Measurements from ENCODE around the gene EMC6. TPM values are rescaled to one million over a fixed set of nuclear protein-coding genes. Genes with fewer than 3 reads are reported as not detected.
"Not testable (repeated sequence)": the region's sequence is repeated elsewhere in the genome, so short reads cannot be mapped to it uniquely, and the experiment has no call there.

EMC6 gene
- total RNA-seq, 1 donor from 2014 or later = 8.1 TPM

DNA sequence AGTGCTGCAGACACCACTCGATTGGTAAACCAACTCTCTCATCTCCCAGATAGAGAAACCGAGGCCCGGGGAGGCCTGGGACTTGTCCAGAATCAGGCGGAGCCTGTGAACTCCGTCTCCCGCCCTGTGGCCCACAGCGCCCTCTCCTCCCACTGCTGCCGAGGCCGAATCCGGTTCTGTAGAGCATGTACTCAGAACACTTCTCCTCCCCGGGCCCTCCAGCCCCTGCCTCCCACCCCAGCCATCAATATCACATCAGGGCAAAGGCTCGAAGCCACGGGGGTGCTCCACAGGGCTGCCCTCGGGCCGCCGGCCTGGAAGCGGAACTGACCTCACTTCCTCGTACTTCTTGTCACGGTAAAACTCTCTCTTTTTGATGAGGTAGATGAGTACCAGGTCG is 13.0 kb downstream of the EMC6 start:
- no peak for DNase-seq

DNA sequence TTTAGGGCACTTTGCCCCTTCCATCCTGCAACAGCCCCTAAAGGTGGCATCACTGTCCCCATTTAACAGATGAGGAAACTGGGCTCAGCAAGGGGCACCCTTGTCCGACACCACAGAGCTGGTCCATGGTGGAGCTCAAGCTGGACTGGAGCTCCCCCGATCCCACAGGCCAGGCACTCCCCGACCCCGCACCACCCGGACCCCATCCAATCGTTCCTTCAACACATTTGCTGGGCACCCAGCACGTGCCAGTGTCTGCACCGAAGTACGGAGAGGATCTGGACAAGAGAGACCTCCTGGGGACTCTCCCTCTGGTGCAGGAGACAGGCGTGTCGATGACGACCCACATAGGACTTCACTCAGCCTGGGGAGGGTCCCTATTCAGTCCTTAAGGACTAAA is 13.4 kb downstream of the EMC6 start:
- no peak for DNase-seq

DNA sequence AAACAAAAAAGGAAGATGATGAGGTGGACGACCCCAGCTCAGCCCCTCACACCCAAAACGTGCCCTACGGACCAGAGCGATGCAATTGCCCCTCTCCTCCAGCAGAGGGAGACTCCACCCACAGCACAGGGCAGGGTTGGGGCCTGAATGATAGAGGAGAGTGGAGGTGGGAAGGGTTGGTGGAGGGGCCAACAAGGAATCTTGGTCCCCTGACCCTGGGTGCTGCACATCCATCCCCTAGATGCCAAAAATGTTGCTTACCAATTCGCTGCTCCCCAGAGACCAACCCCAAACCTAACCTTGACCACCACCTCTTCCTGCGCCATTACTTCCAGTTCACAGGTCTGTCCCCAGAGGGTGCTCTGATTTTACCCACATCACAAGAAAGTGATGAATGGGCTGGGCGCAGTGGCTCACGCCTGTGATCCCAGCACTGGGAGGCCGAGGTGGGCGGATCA is 14.5 kb downstream of the EMC6 start:
- DNase-seq = no peak

DNA sequence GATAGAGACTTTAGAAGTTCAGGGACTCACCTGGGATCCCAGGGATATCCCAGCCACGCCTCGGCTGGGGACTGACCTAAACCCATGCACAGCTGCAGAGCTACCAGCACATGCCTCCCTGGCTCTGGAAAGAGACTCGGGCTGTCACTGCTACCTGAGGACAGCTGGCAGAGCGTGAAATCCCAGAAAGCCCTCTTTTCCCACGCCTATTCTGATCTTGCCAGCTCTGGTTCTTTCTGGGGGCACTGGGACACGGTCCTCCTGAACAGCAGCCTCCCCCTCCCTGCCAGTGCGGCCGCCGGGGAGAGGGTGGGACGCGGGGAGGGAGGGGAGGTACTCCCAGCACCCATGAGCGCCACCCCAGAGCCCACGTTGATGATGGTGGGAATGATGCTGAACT is 16.6 kb downstream of the EMC6 start:
- DNase-seq = no peak

DNA sequence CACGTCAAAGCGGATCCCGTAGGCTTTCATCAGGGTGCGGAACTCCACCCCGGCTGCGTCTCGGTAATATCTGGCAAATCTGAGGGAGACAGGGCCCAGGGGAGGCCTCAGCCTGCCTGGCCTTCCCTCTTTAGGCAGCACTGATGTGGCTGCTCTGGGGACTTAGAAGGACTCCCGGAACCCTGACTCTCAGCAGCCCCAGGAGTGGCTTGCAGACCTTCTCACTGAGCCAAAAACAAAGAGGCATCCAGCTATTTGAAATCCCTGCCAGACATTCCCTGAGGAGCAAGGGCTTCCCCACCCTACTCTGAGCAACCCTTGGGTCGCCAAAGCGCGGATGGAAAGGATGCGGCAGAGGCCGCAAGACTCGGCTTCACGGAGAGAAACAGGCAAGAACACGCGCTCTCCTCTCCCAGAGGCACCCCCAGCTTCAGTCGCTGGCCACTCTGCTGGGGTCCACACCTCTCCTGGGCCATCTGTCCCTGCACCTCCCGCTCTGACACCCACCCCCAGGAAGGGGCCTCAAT is 19.5 kb downstream of the EMC6 start:
- DNase-seq = no peak

DNA sequence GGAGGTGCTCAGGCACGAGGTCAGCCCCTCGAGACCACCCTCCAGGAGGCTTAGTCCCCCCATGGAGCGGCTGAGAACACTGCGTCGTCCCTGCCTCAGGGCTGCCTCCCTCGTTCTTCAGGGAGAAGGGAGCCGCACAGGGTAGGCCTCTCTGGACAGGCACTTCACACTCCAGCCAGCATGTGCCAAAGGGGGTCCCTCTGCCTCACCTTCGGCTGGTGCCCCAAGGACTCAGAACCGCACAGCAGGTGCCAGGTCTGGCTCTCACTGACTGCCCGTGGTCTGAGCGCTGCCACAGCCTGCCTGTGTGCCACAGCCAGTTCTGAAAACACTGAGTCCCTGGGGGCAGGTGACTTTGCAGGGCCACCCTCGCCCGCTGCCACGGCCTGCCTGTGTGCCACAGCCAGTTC is 20.2 kb downstream of the EMC6 start:
- no peak for DNase-seq

DNA sequence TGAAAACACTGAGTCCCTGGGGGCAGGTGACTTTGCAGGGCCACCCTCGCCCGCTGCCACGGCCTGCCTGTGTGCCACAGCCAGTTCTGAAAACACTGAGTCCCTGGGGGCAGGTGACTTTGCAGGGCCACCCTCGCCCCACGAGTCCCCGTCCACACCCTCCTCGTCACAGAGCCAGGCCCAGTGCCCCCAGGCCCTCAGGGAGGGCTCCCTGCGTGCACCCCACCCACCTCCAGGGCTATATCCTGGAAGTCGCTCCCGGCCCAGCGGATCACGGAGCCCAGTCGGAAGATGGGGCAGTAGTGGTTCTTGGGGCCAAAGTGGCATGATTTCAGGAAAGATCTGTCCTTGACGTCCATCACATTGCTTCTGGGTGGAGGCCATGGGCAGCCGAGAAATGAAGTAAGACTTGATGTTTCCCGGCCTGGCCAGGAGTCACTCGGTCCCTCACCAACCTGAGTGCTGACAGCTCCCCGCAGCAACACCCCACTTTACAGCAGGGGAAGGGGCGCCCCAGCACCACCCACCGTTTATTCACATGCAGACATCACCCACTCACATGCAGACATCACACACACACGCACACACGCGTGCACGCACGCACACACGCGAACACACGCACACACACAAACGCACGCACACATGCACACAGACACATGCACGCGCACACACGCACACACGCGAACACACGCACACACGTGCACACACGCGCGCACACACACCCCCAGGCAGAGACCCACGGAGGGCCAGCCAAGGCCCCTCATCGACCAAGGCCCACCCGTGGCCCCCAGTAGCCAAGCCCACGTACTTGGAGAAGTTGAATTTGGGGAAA is 20.9 kb downstream of the EMC6 start:
- no peak for DNase-seq

DNA sequence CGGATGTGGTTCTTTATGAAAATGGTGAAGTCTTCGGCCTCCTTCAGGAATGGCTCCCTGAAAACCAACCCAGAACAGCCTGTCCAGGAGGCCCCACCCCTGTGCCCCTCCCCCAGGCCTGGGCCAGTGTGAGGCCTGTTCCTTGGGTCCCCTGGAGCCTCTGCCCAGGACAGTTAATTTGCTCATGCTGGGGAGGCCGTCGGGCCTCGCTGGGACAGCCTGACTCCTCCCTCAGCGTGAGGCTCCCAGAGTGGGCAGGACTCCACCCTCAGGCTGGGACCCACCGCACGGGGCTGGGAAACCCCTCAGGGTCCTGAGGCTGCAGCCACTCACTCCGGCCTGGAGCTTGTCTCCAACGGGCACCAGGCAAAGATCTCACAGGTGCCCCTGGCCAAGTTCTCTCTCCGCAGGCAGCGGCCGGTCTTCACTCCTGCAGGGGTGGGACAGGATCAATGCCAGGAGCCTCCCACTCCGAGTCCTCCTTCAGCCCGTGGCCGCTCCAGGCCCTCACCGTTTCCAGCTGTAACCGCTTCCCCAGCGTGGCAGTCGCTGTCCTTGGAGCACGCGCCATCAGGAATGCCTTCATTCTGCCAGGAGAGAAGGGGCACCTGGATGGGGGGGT is 21.6 kb downstream of the EMC6 start:
- no peak for DNase-seq

DNA sequence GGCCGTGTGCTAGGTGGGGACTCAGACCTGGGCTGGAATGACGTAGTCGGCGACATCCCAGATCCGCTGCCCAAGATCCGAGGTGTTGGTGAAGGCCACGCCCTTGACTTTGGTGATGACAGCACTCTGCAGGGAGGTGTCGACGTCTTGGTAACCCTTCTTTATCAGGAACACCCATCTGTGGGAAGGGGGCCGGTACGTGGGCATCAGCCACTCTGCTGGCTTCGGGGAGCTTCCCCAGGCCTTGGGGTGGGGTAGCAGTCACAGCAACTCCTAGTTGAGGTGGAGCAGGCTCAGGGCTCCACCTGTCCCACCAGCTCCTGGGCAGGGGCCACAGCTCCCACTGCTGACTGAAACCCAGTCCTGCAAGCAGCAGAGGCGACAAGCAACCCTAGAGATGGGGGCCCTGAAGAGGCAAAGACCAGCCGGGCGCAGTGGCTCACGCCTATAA is 23.0 kb downstream of the EMC6 start:
- DNase-seq = no peak

DNA sequence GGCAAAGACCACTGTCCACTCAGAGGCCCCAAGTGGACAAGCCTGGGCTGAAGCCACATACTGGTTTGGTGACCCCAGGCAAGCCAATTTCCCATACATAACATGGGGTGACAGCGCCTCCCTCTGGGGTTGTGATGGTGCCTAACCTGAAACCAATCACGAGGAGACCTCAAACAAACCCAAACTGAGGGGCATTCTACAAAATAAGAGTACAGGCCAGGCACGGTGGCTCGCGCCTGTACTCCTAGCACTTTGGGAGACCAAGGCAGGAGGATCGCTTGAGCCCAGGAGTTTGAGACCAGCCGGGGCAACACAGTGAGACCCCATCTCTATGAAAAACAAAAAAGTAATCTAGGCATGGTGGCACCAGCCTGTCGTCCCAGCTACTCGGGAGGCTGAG is 23.7 kb downstream of the EMC6 start:
- no peak for DNase-seq

DNA sequence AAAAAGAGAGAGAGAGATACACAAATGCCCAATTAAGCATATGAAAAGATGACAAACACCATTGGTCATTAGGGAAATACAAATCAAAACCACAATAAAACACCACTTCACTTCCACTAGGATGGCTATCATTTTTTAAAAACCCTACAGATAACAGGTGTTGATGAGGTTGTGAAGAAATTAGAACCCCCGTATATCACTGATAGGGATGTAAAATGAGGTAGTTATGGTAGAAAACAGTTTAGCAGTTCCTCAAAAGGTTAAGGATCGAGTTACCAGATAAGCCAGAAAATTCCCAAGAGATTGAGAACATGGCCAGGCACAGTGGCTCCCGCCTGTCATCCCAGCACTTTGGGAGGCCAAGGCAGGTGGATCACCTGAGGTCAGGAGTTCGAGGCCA is 24.5 kb downstream of the EMC6 start:
- no peak for DNase-seq

DNA sequence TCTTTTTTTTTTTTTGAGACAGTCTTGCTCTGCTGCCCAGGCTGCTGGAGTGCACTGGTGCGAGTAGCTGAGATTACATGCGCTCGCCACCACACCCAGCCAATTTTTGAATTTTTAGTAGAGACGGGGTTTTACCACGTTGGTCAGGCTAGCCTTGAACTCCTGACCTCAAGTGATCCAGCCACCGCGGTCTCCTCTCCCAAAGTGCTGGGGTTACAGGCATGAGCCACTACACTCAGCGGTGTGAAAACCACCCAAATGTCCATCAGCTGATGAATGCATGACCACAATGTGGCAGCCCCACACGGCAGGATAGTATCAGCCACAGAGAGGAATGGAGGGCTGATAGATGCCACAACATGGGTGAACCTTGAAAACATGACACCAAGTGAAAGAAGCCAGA is 25.2 kb downstream of the EMC6 start:
- DNase-seq = no peak

DNA sequence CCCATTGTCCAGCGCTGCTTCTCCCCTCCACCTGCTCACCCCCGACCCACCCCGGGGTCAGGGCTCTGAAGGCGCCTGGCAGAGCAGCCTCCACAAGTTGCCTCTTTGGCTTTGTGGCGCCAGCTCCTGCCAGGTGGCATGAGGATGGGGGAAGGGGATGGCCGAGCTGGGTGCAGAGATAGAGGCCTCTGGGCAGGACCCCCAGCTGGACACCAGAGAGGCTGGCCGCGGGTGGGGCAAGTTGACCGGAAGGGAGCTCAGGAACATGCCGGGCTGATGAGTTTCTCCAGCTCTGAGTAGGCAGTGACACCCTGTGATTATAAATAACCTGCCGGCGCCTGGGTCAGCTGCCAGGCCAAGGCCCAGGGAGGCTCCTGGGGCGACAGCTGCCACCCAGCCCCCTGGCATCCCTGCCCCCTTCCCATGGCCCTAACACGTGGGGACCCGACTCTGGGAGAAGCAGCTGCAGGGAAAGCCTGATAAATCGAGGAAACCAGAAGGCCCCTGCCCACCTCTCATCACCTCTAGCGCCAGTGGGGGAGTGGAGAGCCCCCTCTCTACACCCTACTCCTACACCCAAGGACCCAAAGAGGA is 26.6 kb downstream of the EMC6 start:
- no peak for DNase-seq

DNA sequence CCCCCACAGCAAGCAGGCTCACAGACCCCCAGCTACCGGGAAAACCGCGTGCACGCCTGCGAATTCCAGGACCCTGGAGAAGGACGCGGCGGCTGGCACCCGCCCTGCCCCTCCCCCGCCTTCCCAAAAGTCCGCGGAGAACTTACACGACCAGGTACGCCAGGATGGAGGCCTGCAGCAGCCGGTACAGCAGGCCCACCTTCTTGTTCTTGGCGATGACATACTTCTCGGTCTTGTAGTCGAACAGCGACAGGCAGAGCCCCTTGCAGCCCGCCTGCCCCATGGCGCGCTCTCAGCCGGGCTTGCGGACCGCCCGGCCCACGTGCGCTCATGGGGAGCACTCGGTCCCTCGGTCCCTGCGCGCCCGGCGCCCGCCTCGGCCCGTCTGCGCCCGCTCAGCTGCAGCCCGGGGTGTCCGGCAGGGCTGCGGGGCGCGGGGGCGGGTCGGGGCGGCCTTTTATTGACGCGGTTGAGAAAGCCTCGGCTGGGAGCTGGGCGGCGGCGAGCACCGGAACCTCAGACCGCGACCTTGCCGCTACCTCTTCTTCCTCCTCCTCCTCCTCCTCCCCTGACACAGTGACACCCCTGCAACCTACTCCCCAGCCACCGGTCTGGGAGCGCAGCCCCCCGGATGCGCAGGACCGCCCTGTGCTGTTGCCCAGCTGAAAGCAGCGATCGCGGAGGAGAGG is 27.3 kb downstream of the EMC6 start, which contains the start of gene P2RX5:
Gene P2RX5, minus strand, starts transcription at position 433 of the 689 bp plus-strand sequence. Its CDS starts 150 bp downstream, at position 283.
- no peak for DNase-seq

DNA sequence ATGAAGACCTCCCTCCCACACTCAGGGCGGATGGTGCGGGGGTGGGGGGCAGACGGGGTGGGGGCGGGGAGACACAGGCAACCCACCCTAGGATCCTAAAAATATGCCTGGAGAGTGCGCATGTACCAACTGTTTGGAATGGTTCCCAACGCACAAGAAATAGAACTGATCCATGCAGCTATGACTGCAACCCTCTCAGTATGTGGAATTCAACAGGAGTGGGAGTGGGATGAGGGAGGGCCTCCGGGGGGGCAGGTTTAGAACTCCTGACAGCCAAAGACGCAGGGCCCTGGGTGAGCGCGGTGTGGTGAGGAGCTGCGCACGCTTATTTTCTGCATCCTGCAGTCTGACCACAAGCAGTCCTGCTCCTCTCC is 28.5 kb downstream of the EMC6 start:
- DNase-seq = no peak

DNA sequence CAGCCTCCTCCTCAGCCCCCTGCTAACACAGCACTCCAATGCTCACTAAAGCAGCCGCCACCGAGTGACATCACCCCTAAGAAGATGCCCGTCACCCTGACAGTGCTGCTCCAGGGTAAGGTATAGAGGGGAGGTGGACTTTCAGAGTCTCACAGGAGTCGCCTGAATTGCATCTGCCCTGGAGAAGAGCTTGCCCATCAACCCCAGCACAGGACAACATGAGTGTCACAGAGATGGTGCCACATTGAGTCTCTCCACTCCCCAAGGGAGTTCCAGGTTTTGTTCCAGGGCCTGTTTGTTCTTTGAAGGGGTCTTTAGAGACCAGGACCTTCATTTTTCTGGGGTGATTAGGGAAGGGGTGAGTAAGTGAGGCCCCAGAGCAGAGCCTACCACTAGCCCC is 29.5 kb downstream of the EMC6 start:
- no peak for DNase-seq

DNA sequence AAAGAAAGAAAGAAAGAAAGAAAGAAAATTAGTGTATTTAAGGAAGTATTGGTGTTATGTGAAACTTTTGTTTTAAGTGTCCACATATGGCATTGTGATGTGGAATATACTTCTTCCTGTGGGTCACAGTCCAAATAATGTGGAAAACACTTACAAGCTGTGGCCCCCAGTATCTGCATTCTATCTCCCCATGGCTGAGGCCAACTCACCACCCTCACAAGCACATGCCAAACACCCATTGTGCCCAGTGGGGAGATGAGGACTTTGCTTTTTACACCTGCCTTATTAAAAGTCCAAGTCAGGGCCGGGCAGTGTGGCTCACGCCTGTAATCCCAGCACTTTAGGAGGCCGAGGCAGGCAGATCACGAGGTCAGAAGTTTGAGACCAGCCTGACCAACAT is 31.3 kb downstream of the EMC6 start:
- DNase-seq = no peak

DNA sequence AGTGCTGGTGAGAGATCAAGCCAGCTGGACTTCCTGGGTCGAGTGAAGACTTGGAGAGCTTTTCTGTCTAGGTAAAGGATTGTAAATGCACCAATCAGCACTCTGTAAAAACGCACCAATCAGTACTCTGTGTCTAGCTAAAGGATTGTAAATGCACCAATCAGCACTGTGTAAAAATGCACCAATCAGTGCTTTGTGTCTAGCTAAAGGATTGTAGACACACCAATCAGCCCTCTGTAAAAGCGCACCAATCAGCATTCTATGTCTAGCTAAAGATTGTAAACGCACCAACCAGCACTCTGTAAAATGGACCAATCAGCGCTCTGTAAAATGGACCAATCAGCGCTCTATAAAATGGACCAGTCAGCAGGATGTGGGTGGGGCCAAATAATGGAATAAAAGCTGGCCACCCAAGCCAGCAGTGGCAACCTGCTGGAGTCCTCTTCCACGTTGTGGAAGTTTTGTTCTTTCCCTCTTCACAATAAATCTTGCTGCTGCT is 33.5 kb downstream of the EMC6 start:
- DNase-seq = not testable (repeated sequence)

DNA sequence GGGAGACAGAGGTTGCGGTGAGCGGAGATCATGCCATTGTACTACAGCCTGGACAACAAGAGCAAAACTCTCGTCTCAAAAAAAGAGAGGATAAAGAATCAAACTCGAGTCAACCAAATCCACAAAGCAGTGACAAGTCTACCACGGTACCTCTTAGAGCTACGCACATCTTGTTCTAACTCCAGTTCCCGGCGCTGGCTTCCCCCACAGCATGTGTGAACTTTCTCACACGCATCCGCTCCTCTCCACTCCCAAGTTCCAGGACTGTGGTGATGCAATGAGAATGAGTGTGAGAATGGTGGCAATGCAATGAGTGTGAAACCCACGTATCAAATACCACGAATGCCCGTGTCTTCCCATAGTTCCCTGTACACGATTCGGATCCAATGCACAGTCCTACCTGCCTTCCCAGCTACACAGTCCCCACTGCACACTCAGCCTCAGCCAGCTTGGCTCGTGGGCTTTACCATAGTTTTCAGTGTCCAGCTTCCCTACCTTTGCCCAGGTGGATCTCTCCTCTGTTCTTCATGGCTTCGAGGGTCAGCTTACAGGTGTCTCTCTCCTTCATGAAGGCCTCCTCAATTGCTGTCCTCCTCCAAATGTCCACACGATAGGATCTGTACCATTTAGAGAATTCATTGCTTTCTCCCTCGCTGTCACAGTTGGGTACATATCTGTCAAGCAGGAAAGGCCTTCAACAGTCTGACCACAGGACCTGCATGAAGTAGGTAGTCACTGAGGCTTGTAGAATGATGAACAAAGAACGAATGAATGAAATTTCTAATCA is 36.5 kb downstream of the EMC6 start:
- no peak for DNase-seq

DNA sequence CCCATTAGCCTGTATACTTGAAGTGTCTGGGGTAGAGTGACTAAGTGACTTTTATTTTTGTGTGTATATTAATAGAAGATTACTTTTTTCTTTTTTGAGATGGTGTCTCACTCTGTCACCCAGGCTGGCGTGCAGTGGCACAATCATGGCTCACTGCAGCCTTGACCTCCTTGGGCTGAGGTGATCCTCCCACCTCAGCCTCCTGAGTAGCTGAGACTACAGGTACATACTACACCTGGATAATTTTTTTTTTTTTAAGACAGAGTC is 37.0 kb downstream of the EMC6 start:
- not testable (repeated sequence) for DNase-seq

DNA sequence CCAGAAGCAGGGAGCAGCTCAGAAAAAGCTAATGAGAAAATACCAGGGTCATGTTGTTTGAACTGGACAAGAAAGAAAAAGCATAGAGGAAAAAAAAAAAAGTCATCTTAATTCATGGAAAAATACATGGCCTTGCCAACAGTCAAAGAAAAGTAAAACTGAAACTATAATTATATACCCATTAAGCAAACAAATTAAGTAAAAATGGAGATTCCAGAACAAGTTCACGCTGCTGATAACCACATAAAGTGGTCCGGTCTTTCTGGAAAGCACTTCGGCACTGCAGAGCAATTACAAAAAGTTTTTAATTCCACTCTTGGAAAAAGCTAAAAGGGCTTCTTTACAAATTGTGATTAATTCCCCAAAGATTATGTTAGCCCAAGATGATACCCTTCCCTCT is 39.8 kb downstream of the EMC6 start:
- no peak for DNase-seq

DNA sequence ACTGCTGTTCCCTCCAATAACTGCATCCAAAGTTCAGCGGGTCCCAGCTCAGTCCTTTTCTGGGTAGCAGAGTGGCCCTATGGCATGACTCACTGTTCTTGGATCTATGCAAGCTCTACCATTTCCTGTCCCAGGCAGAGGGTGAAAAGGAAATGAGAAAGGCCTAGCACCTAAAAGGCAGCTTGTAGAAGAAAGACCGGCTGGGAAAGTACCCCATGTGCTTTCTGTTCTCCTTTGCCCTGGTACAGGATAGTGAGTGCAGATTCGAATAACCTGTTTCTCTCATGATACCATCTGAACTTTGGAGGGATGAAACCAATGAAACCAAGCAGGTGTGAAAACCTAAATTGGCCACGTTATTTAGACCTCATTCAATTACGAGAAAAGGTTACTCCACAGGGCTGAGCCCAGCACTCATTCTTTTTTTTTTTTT is 42.4 kb downstream of the EMC6 start:
- DNase-seq = no peak

Measured in occipital lobe (tissue), 2 donors.